NCI-H345 (cell line): ENCODE measurements around the gene TRIML1.
"Not testable (repeated sequence)": the region's sequence is repeated elsewhere in the genome, so short reads cannot be mapped to it uniquely, and the experiment has no call there.

ENCODE experiments used
- DNase-seq: peaks from one replicate; lab custom pipeline; 2025; lab: John Stamatoyannopoulos, UW

Gene TRIML1

DNA sequence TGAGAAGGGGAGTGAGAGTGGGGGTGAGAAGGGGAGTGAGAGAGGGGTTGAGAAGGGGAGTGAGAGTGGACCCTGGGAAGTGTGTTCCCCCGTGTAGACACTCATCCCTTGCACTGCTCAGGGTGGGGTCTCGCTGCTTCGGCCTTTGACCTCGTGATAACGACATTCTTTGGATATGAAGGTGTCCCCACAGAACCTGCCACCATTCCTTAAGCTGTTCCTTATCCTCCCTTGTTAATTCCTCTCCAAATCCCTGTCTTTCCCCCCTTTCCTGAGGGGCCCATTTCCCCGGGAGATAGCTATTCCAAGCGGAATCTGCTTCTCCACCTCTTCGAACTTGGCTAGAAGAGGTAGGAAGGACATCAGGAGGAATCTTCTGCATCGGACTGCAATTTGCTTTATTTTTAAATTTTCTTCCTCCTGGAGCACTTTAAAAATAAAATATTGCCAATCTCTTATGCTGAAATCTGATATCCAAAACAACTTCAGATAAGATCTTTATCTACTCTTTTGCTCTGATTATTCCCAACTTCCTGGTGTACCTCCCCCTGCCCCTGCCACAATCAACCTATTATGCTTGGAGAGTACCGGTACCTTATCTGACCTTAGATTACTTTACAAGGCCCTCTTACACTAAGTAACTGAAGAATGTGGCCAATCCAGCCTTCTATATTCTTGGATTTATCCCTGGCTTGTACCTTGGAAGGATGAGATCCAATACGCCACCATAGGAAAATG lies 15.6 kb downstream of the TRIML1 start:
- DNase-seq, result no peak

DNA sequence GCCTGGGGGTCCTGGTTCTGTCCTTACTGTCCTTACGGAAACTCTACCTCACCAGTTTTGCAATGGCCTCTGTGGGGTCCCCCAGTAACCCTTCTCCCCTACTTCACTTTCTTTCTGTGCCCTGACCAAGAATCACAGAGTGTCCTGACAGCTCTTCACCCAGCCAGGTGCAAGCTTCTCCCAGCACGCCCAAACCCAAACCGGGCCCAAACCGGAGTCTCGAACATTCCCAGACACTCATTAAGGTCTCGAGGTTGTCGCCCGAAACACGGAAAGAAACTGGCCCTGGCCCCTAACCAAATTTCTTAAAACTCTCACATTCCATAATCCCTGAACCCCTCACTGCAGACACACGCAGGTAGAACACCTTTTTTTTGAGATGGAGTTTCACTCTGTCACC lies 19.1 kb downstream of the TRIML1 start:
- DNase-seq, result no peak

DNA sequence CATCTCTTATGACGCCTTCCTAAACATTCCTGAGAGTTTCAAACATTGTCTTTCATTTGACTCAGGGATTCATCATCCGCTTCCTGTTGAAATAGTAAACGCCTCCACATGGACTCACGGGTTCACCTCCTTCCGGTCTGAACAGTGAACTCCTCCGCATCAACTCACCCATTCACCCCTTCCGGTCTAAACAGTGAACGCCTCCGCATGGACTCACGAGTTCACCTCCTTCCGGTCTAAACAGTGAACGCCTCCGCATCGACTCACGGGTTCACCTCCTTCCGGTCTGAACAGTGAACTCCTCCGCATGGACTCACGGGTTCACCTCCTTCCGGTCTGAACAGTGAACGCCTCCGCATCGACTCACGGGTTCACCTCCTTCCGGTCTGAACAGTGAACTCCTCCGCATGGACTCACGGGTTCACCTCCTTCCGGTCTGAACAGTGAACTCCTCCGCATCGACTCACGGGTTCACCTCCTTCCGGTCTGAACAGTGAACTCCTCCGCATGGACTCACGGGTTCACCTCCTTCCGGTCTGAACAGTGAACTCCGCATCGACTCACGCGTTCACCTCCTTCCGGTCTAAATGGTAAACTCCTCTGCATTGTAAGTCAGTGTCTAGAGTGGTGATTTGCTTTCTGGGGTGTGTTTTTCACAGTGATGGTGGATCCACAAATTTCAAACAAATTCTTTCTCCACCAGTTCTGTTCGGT lies 20.4 kb downstream of the TRIML1 start:
- not testable (repeated sequence) for DNase-seq

DNA sequence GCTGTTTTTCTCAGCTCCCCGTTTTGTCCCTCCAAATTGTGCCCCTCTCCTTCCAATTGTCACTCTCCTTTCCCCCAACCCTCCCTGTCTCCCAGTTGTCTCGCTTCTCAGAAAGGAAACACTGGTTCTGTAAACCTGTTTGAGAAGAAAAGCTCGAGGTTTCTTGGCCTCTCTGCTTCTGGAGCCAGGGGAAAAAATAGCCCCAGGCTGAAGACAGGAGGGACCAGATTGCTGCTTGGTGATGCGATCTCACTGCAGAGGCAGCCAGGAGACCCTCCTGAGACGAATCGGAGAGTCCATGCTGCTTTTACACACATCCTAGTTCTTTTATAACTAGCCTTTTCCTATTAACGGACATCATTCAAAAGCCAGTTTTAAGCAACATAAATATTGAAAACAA lies 21.2 kb downstream of the TRIML1 start:
- DNase-seq, result no peak

DNA sequence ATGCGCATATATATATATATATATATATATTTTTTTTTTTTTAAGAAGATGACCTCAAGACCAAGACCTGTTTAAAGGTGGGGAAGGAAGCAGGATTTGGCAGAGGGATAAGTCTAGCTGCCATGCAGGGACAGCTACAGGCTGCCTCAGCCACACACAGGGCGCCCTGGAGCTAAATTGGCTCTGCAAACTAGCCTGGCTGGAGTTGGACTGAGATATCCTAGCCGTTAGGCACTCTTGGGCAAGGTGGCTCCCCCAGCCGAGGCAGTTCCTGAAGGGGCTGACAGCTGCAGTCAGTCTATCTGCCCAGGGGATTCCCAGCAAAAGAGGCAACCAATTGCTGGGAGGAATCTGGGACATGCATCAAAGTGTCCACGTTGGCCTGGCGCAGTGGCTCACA lies 21.9 kb downstream of the TRIML1 start:
- no peak for DNase-seq

DNA sequence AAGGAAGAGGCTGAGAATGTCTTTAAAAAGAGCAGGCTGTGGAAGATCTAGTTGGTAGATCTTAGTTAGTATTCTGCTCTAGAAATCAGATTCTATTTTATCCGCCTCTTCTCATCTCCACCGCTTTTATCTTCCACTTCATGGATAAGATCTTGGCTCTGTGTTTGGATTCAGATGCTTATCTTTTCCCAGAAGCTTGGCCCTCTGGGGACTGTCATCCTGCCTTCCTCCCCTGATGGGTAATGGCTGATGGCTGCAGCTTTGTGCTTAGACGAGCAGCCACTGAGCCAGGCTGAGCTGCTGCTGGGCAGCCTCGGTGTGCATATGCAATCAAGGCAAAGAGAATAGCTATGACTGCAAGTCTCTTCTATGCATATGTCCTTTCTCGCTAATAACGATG lies 23.5 kb downstream of the TRIML1 start:
- no peak for DNase-seq

DNA sequence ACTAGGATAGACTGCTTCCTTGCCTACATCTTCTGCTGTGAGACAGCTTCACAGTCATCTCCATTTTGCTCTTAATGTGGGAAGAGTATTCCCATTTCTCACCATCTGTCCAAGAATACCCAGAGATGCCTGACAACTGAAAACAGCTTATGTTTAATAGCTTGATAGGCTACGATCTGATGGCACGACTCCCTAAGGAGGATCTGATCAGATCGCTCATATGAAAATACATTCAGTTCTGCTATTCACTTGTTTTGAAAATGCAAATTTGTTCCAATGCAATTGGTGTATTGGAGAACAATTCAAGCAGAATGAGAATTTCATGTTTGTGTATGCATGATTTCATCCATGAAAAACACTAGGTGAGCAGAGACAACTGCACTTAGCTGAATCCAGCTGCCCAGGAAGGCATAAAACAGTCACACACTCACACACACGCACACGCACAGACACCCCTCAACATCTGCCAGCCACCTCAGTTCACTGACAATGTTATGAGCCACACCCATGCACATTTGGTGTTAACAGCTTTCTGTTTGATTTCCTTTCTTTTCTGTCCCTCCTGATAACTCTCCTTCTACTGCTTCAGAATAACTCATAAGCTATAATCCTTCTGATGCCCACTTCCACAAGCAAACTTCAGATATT lies 29.6 kb downstream of the TRIML1 start:
- no peak for DNase-seq

DNA sequence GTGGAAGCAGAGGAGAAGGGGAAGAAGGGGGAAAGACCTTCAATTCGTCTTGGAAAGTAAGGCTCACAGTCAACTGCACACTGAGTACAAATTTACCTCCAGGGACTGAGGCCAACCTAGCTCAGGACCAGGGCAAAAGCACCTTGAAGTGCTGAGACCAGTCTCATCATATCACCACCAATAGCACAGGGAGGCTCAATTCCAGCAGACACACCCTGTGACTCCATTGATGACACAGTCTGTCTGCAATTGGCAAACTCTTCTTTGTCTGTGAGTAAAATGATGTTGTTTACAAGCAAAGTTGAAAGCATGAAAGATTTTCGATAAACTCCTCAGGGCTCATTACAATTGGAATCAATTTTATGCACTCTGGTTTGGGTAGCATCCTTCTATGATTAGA lies 32.3 kb downstream of the TRIML1 start:
- DNase-seq, result no peak

DNA sequence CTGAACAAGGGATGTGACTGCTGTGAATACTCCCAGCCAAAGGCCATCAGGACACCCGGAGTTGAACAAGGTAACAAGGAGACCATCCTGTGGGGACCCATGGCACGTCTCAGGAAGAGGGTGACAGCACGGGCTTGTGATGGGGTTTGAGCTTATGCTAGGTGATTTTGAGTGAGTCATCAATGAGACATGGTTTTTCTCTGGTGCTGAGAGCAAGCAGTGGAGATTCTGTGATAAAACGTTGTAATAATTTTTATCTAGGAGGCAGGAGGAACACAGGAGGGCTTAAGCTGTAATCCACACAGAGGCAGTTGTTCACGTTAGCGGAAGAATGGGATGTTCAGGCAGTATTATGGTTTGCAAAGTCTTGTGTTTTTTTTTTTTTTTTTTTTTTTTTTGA lies 36.0 kb downstream of the TRIML1 start:
- no peak for DNase-seq

DNA sequence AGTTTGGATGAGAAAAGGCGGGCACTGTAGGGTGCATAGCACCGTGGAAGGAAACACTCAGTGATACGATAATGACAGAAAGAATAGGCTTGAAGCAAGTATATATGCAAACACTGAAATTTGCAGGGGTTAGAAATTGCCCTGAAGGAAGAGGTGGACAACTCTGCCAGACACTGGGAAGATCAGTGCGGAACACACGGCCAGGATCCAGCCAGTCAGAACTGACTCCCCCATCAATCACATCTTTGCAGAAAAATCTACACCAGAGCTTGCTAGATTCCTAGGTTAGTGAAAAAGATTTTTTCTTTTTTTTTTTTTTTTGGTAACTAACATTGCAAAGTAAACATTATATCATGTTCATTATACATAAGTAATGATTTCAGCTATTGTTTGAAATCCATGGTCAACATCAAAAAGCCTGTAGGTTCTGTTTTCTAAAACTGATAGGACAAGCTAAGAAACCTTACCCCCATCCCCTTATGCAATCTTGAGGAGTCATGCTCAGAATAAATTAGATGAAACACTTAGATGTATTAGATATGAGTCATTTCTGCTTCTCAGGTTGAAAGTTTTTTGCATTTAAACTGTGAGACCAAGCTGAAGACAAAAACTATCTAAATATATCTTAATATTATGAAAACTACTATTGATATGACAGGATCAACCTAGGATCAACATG lies 38.9 kb downstream of the TRIML1 start:
- DNase-seq, result no peak

DNA sequence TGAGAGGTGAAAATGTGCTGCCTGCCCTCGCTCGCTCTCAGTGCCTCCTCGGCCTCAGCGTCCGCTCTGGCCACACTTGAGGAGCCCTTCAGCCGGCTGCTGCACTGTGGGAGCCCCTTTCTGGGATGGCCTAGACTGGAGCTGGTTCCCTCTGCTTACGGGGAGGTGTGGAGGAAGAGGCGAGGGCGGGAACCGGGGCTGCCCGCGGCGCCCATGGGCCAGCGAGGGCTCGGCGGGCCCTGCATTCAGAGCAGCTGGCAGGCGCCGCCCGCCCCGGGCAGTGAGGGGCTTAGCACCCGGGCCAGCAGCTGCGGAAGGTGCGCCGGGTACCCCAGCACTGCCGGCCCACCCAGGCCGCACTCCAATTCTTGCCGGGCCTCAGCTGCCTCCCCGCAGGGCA lies 39.6 kb downstream of the TRIML1 start:
- DNase-seq, result no peak

DNA sequence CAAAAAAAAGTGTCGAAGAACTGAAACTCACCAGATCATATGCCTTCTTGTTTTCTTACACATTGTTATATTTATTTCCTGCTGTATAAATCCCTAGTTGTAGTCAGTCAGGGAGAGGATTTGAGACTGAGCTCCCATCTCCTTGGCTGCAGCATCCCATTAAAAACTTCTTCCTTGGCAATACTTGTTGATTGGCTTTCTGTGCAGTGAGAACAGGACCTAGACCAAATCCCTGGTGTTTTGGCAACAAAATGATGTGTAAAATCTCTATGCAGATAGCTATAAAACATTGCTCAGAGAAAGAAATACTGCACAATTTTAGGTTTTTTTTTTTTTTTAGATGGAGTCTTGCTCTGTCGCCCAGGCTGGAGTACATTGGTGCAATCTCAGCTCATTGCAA lies 47.9 kb downstream of the TRIML1 start:
- no peak for DNase-seq

DNA sequence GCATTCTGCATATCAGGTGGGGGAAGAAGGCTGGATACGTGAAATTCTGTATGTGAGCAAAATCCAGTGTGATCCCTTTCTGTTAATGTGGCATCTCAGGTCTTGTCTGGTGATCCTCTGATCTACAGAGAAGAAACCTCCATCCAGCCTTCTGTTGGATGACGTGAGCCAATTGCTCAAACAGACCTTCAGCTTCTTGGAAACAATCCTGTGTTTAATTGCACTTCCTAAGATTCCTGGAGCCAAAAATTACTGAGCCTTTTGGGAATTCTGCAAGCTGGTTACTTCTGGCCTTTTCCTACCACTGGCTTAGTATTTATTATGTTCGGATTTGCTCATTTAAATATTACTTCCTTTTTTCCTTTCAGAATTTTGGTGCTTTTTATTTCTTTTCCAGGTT lies 51.2 kb downstream of the TRIML1 start:
- DNase-seq, result no peak

DNA sequence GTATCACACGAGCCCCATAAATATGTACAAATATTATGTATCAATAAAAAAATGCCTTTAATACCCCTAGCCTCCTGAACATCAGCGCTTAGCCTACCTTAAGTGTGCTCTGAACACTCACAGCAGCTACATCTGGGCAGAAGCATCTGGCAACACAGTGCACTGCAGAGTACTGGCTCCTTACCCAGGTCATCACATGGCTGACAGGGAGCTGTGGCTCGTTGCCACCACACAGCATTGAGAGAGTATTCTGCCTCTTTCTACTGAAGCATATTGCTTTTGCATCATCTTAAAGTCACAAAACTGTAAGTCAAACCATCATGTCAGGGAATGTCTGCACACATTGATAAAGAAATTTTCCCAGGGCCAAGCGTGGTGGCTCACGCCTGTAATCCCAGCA lies 55.2 kb downstream of the TRIML1 start:
- no peak for DNase-seq

DNA sequence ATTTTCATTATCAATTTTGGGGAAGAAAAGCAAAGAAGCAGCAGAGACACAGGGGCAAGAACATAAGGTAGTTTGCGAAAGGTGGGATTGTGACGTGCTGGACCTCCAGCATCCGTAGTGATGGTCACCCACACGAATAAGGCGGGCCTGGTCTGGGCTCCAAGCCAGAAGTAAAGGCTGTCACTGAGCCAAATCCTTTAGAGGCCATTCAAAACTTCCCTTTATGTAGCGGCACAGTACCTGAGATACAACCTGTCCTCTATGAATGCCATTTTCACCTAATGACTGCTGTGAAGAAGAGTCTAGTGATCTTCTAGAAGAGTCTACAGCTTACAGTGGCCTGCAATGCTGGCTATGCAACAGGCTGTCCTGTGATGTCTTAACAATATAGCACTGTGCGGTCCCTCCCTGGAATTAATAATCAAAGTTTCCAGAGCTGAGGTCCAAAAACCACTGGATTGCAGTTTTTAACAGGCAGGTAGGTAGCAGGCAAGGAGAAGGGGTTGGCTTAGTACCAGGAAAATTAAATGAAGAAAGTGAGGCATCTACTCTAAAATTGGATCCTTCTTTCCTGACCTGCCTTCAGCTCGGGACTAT lies 56.2 kb downstream of the TRIML1 start:
- DNase-seq, result peak; percentile 3

DNA sequence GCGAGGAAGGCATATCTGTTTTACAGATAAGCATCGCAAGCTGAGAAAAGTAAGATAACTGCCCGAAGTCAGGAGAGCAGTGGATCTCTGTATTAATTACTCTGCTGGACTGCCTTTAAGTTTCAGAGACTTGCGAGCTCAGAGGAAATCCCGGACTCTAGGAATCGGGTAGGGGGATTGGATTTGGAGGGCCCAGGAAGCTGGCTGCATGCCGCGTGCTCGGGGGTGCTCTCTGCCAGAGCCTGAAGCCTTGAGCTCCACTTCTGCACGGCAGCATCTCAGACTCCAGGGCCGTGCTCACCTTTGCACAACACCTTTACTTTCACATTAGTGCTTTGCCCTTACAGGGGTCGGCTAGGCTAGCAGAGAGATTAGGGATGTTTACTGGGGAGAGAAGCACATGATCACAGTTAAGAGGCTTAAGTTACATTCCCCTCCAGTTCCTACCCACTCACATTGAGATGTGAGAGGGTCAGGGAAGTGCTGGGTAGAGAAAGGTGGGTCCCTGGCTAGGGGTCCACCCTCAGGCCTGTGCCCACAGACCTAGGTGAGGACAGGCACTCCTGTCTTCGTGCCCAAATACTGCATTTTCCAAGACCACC lies 57.0 kb downstream of the TRIML1 start:
- no peak for DNase-seq
